ENCODE data around the gene JKAMP. TPM values are rescaled to one million over a fixed set of nuclear protein-coding genes. Genes with fewer than 3 reads are reported as not detected.
"Not testable (repeated sequence)": the region's sequence is repeated elsewhere in the genome, so short reads cannot be mapped to it uniquely, and the experiment has no call there.

The JKAMP gene
- 46.1 TPM for total RNA-seq
- polyA plus RNA-seq (ENCODE audit: insufficient read depth in 1 of 8, insufficient read length in 8 of 8, low replicate concordance in 1 of 8), result 10 to 100 TPM; 40.3 to 47.1 (median 42.5) TPM
- long read RNA-seq, donor 1, partial matches to known transcripts, result 0 of 6 reads
- long read RNA-seq, donor 1, other reads (novel, unspliced or antisense), result 0 of 6 reads
- long read RNA-seq, donor 2, transcript JKAMP-201 (7 exons, 1,726 nt), result major isoform, 5 of 5 reads
- long read RNA-seq, donor 2, partial matches to known transcripts, result 0 of 5 reads
- long read RNA-seq, donor 2, other reads (novel, unspliced or antisense), result 0 of 5 reads
- long read RNA-seq, donor 3, transcript JKAMP-201 (7 exons, 1,726 nt), result major isoform, 9 of 14 reads
- long read RNA-seq, donor 3, partial matches to known transcripts, result 0 of 14 reads
- long read RNA-seq, donor 3, other reads (novel, unspliced or antisense), result 0 of 14 reads
- long read RNA-seq, donor 4, transcript JKAMP-201 (7 exons, 1,726 nt), result major isoform, 8 of 10 reads
- long read RNA-seq, donor 4, partial matches to known transcripts, result 0 of 10 reads
- long read RNA-seq, donor 4, other reads (novel, unspliced or antisense), result 0 of 10 reads
- long read RNA-seq, donor 5, transcript JKAMP-201 (7 exons, 1,726 nt), result major isoform, 26 of 39 reads
- long read RNA-seq, donor 5, partial matches to known transcripts, result 0 of 39 reads
- long read RNA-seq, donor 5, other reads (novel, unspliced or antisense), result 0 of 39 reads
- long read RNA-seq, donor 6, transcript JKAMP-201 (7 exons, 1,726 nt), result major isoform, 19 of 36 reads
- long read RNA-seq, donor 6, transcript JKAMP-203 (7 exons, 1,636 nt), result minor isoform, 7 of 36 reads
- long read RNA-seq, donor 6, partial matches to known transcripts, result 0 of 36 reads
- long read RNA-seq, donor 6, other reads (novel, unspliced or antisense), result 0 of 36 reads
- long read RNA-seq, donor 7, transcript JKAMP-203 (7 exons, 1,636 nt), result minor isoform, 5 of 21 reads
- long read RNA-seq, donor 7, transcript JKAMP-201 (7 exons, 1,726 nt), result major isoform, 12 of 21 reads
- long read RNA-seq, donor 7, partial matches to known transcripts, result 0 of 21 reads
- long read RNA-seq, donor 7, other reads (novel, unspliced or antisense), result 0 of 21 reads
- long read RNA-seq, donor 8, transcript JKAMP-201 (7 exons, 1,726 nt), result major isoform, 11 of 21 reads
- long read RNA-seq, donor 8, partial matches to known transcripts, result 0 of 21 reads
- long read RNA-seq, donor 8, other reads (novel, unspliced or antisense), result 0 of 21 reads
- long read RNA-seq, donor 9, transcript JKAMP-201 (7 exons, 1,726 nt), result major isoform, 9 of 15 reads
- long read RNA-seq, donor 9, partial matches to known transcripts, result 0 of 15 reads
- long read RNA-seq, donor 9, other reads (novel, unspliced or antisense), result 0 of 15 reads
- long read RNA-seq, donor 10, transcript JKAMP-201 (7 exons, 1,726 nt), result major isoform, 16 of 39 reads
- long read RNA-seq, donor 10, transcript JKAMP-203 (7 exons, 1,636 nt), result minor isoform, 6 of 39 reads
- long read RNA-seq, donor 10, partial matches to known transcripts, result 8 of 39 reads
- long read RNA-seq, donor 10, other reads (novel, unspliced or antisense), result 0 of 39 reads
- long read RNA-seq, donor 11, transcript JKAMP-201 (7 exons, 1,726 nt), result major isoform, 7 of 14 reads
- long read RNA-seq, donor 11, partial matches to known transcripts, result 0 of 14 reads
- long read RNA-seq, donor 11, other reads (novel, unspliced or antisense), result 0 of 14 reads

GRCh38 chr14:59483819-59484638 is at the start of gene JKAMP, which contains the start of gene L3HYPDH:
TSS of gene JKAMP (plus strand) at chr14:59484517. CDS start at chr14:59484590, 73 bp downstream.
TSS of gene L3HYPDH (minus strand) at chr14:59484408. CDS start at chr14:59484316, 92 bp downstream.
- H3K4me1 ChIP-seq (ENCODE audit: control insufficient read depth, insufficient read depth, low read length), result peaks cover 17% of the 10 kb centered on the region
- H3K36me3 ChIP-seq (ENCODE audit: control insufficient read depth, insufficient read depth, low read length), result peaks cover 12% of the 10 kb centered on the region
- no peaks in the 10 kb centered on the region for H3K9me3 ChIP-seq (replicated peaks; ENCODE audit: control insufficient read depth, low read depth, low read length)
- no peaks in the 10 kb centered on the region for H3K27me3 ChIP-seq (ENCODE audit: control insufficient read depth, insufficient read depth, low read length)
- peak within 1 kb of the TSS; percentile 68 for H3K4me3 ChIP-seq (ENCODE audit: low read length)
- WGBS (ENCODE audit: insufficient coverage), result under 1% methylated on average over 92 of the region's 92 CpGs
- H3K27ac ChIP-seq (ENCODE audit: low read length), result peak within 1 kb of the TSS; percentile 95
- peak; percentile 99 for DNase-seq

GRCh38 chr14:59435101-59435500 is 49.2 kb upstream of the JKAMP start:
- Histone ChIP-seq H3K4me3 (ENCODE audit: low read length) (no peak overlapping the region), H3K9me3 (replicated peaks; ENCODE audit: control insufficient read depth, low read depth, low read length) (no peaks in the 10 kb centered on the region), H3K36me3 (ENCODE audit: control insufficient read depth, insufficient read depth, low read length) (no peaks in the 10 kb centered on the region), H3K4me1 (ENCODE audit: control insufficient read depth, insufficient read depth, low read length) (no peaks in the 10 kb centered on the region), H3K27me3 (ENCODE audit: control insufficient read depth, insufficient read depth, low read length) (no peaks in the 10 kb centered on the region), H3K27ac (ENCODE audit: low read length) (no peak overlapping the region)
- no peak for DNase-seq
- no CpG with 5 or more reads among the region's 3 CpGs for WGBS (ENCODE audit: insufficient coverage)

- Histone ChIP-seq H3K4me3 (ENCODE audit: low read length) (no peak overlapping the region), H3K9me3 (replicated peaks; ENCODE audit: control insufficient read depth, low read depth, low read length) (no peaks in the 10 kb centered on the region), H3K36me3 (ENCODE audit: control insufficient read depth, insufficient read depth, low read length) (no peaks in the 10 kb centered on the region), H3K27me3 (ENCODE audit: control insufficient read depth, insufficient read depth, low read length) (no peaks in the 10 kb centered on the region), H3K4me1 (ENCODE audit: control insufficient read depth, insufficient read depth, low read length) (no peaks in the 10 kb centered on the region), H3K27ac (ENCODE audit: low read length) (no peak overlapping the region)
- WGBS (ENCODE audit: insufficient coverage), result no CpG with 5 or more reads among the region's 1 CpG
- DNase-seq, result no peak
Observed at GRCh38 chr14:59435987-59436386, 48.3 kb upstream of the JKAMP start.

GRCh38 chr14:59438195-59438647 is 46.1 kb upstream of the JKAMP start:
- Histone ChIP-seq H3K9me3 (replicated peaks; ENCODE audit: control insufficient read depth, low read depth, low read length) (no peaks in the 10 kb centered on the region), H3K4me1 (ENCODE audit: control insufficient read depth, insufficient read depth, low read length) (no peaks in the 10 kb centered on the region), H3K27ac (ENCODE audit: low read length) (no peak overlapping the region), H3K36me3 (ENCODE audit: control insufficient read depth, insufficient read depth, low read length) (no peaks in the 10 kb centered on the region), H3K27me3 (ENCODE audit: control insufficient read depth, insufficient read depth, low read length) (no peaks in the 10 kb centered on the region), H3K4me3 (ENCODE audit: low read length) (no peak overlapping the region)
- WGBS (ENCODE audit: insufficient coverage), result no CpG with 5 or more reads among the region's 1 CpG
- no peak for DNase-seq

GRCh38 chr14:59439256-59439965 is 44.9 kb upstream of the JKAMP start:
- Histone ChIP-seq H3K36me3 (ENCODE audit: control insufficient read depth, insufficient read depth, low read length) (no peaks in the 10 kb centered on the region), H3K27ac (ENCODE audit: low read length) (no peak overlapping the region), H3K27me3 (ENCODE audit: control insufficient read depth, insufficient read depth, low read length) (no peaks in the 10 kb centered on the region), H3K4me3 (ENCODE audit: low read length) (no peak overlapping the region), H3K9me3 (replicated peaks; ENCODE audit: control insufficient read depth, low read depth, low read length) (no peaks in the 10 kb centered on the region), H3K4me1 (ENCODE audit: control insufficient read depth, insufficient read depth, low read length) (peaks cover 2% of the 10 kb centered on the region)
- peak; percentile 22 for DNase-seq
- WGBS (ENCODE audit: insufficient coverage), result 10% methylated on average over 2 of the region's 5 CpGs

- not testable (repeated sequence) for H3K27ac ChIP-seq (ENCODE audit: low read length); H3K4me1 ChIP-seq (ENCODE audit: control insufficient read depth, insufficient read depth, low read length); H3K36me3 ChIP-seq (ENCODE audit: control insufficient read depth, insufficient read depth, low read length); H3K9me3 ChIP-seq (replicated peaks; ENCODE audit: control insufficient read depth, low read depth, low read length); H3K4me3 ChIP-seq (ENCODE audit: low read length); DNase-seq; H3K27me3 ChIP-seq (ENCODE audit: control insufficient read depth, insufficient read depth, low read length)
- WGBS (ENCODE audit: insufficient coverage), result no CpG with 5 or more reads among the region's 2 CpGs
Observed at GRCh38 chr14:59448673-59449072, 35.6 kb upstream of the JKAMP start.

- DNase-seq, result peak; percentile 43
- Histone ChIP-seq H3K27me3 (ENCODE audit: control insufficient read depth, insufficient read depth, low read length) (no peaks in the 10 kb centered on the region), H3K4me3 (ENCODE audit: low read length) (no peak overlapping the region), H3K9me3 (replicated peaks; ENCODE audit: control insufficient read depth, low read depth, low read length) (no peaks in the 10 kb centered on the region), H3K27ac (ENCODE audit: low read length) (no peak overlapping the region), H3K4me1 (ENCODE audit: control insufficient read depth, insufficient read depth, low read length) (no peaks in the 10 kb centered on the region), H3K36me3 (ENCODE audit: control insufficient read depth, insufficient read depth, low read length) (no peaks in the 10 kb centered on the region)
- WGBS (ENCODE audit: insufficient coverage), result 83% methylated on average over 2 of the region's 3 CpGs
Observed at GRCh38 chr14:59450716-59451115, 33.6 kb upstream of the JKAMP start.

GRCh38 chr14:59451849-59452248 is 32.5 kb upstream of the JKAMP start:
- Histone ChIP-seq H3K4me3 (ENCODE audit: low read length) (no peak overlapping the region), H3K4me1 (ENCODE audit: control insufficient read depth, insufficient read depth, low read length) (no peaks in the 10 kb centered on the region), H3K27ac (ENCODE audit: low read length) (no peak overlapping the region), H3K27me3 (ENCODE audit: control insufficient read depth, insufficient read depth, low read length) (no peaks in the 10 kb centered on the region), H3K9me3 (replicated peaks; ENCODE audit: control insufficient read depth, low read depth, low read length) (no peaks in the 10 kb centered on the region), H3K36me3 (ENCODE audit: control insufficient read depth, insufficient read depth, low read length) (no peaks in the 10 kb centered on the region)
- DNase-seq, result no peak
- no CpG with 5 or more reads among the region's 1 CpG for WGBS (ENCODE audit: insufficient coverage)

Measured in muscle of leg (tissue), 16 donors.